Cardiac fibroblast (primary cell): ENCODE results near the gene PARD3B.
A peak's percentile ranks its signal among the peaks of the same experiment; 100 is the strongest.

Source experiments
- DNase-seq, 2 donors: peaks; one replicate each; pipeline versions ENCODE4 v3.0.0 to v3.0.0-alpha.2; 2010; ENCODE audit warnings: low read depth in 2 of 2
- H3K4me3 ChIP-seq, 2 donors: replicated peaks in 1 of 2; 1 replicate in 1 of 2; 2 replicates in 1 of 2; pipeline ENCODE4 v1.5.1; 2011; ENCODE audit warnings: low read depth in 2 of 2, low read length in 2 of 2, mild to moderate bottlenecking in 2 of 2, moderate library complexity in 1 of 2
- TF ChIP-seq, protein P1 (sequence below): IDR thresholded peaks from one replicate; pipeline ENCODE4 v1.5.1; 2011; ENCODE audit warnings: low read depth, mild to moderate bottlenecking, low read length, inconsistent platforms

The PARD3B gene

GRCh38 chr2:204877691-204878090, 332.4 kb downstream of the PARD3B start:
- DNase-seq: no peak
- TF ChIP-seq, protein P1, sequence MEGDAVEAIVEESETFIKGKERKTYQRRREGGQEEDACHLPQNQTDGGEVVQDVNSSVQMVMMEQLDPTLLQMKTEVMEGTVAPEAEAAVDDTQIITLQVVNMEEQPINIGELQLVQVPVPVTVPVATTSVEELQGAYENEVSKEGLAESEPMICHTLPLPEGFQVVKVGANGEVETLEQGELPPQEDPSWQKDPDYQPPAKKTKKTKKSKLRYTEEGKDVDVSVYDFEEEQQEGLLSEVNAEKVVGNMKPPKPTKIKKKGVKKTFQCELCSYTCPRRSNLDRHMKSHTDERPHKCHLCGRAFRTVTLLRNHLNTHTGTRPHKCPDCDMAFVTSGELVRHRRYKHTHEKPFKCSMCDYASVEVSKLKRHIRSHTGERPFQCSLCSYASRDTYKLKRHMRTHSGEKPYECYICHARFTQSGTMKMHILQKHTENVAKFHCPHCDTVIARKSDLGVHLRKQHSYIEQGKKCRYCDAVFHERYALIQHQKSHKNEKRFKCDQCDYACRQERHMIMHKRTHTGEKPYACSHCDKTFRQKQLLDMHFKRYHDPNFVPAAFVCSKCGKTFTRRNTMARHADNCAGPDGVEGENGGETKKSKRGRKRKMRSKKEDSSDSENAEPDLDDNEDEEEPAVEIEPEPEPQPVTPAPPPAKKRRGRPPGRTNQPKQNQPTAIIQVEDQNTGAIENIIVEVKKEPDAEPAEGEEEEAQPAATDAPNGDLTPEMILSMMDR: no peak
- H3K4me3 ChIP-seq: no peak overlapping the region

GRCh38 chr2:204880928-204881327, 335.7 kb downstream of the PARD3B start:
- TF ChIP-seq, protein P1: no peak
- H3K4me3 ChIP-seq: no peak overlapping the region
- DNase-seq: no peak

DNA sequence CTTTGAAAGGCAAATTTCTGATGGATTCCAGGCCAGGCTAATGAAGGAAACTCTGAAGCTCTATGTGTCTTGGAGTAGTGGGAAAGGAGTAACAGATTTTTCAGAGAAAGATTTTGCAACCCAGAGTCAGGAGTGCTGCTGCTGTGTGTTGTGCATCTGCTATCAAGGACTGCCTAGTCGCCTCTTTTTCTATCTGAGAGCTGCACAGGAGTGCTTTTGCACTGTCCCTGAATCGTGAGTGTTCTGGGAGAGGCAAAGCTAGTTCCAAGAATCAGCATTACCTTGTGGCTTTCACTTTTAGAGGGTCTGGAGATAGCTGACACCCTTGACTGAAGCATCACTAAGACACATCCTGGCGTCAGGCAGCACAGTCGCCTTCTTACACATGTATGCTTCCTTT, 336.4 kb downstream of the PARD3B start:
- no peak for DNase-seq
- TF ChIP-seq, protein P1: no peak
- no peak overlapping the region for H3K4me3 ChIP-seq

DNA sequence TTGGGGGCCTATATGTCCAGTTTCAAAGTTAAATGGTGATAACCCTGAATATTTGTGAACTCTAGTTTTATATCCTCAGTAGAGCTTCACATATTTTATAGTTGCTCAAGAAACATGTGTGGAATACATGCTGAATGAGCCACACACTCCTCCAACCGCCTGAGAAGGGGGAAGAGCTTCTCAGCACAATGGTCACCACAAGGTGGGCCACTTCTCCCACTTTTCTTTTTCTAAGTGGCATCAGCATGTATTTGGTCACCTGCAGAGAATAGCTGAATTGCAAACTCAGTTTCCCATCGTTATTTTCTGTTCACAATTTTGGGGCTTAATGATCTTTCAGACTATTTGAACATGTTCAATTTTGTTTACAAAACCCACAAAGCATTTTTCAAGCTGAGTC, 340.5 kb downstream of the PARD3B start:
- DNase-seq: peak; percentile 5 to 21
- TF ChIP-seq, protein P1: peak; percentile 6
- no peak overlapping the region for H3K4me3 ChIP-seq

DNA sequence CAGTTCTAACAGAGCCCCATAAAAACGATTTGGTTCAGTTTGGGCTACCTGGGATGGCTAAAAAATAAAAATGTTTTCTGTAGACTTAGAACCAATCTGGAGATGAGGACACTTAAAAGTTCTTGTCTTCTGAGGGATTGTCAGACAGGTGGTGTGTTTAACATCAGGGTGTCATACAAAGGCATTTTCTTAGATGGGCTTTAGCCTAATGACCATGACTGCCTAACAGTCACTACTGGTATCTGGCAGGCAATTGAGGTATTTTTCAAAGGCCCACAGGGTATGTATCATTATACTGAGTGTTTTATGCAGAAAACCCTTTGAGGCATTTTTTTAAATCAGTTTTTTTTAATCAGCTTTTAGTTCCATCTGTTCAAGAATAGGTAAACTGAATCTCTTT, 341.4 kb downstream of the PARD3B start:
- no peak overlapping the region for H3K4me3 ChIP-seq
- TF ChIP-seq, protein P1: no peak
- DNase-seq: no peak

DNA sequence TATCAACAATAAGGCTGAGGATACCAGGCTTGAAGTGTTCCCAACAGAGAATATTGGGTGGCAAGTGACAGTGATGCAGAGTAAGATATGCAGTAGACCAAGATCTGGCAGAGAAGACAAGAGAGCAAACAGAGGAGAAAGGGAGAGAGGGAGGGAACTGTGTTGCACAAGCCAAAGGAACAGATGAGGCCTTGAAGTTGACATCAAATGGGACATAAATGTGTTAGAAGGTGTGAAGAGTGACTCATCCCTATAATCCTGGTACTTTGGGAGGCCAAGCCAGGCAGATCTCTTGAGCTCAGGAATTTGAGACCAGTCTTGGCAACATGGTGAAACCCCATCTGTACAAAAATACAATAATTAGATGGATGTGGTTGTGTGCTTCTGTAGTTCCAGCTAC, 342.9 kb downstream of the PARD3B start:
- TF ChIP-seq, protein P1: no peak
- no peak for DNase-seq
- H3K4me3 ChIP-seq: no peak overlapping the region

DNA sequence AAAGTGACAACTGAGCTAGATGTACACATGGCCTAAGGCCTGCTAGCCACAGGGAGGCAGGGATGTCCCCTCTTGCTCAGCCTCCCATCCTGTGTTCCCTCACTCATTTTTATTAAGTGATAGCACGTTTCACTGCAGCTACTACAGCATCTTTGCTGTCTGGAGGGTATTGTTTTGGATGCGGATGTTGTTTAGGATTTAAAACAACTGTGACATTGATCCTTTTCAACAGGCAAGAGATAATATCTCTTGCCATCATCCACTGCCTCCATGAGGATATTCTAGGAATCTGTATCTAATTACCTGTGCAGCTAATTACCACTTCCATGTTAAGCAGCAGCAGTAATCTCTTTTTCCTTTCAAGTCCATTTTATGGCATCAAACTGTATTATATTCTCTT, 345.4 kb downstream of the PARD3B start:
- H3K4me3 ChIP-seq: no peak overlapping the region
- no peak for DNase-seq
- TF ChIP-seq, protein P1: no peak
